HG02610 (cell line): Measurements from ENCODE around the gene CTNNA2.

Experiments
- ATAC-seq: cut with Tn5 transposase; IDR thresholded peaks from one replicate; pipeline ENCODE4 v1.9.1; 2021; ENCODE audit warnings: mild to moderate bottlenecking, moderate library complexity; ENCODE audit not compliant: unreplicated experiment

The CTNNA2 gene

DNA sequence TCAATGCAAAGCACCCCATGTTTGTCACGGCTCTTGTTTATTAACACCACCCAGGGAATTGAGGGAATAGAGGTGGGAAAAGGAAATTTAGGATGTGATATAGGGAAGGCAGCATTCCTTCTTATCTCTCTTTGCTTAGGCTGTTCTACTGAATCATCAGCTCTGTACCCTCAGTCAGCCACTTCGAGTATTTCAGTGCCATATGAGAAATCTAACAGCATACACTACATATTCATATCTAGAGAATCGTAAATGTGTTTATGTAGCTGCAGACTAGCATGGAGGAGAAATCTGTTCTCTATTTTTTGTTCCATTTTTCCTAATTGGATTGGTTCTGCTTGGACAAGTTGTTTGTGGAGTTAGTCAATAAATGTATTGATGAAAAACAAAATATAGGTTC, 187.8 kb downstream of the CTNNA2 start:
- ATAC-seq = no peak

DNA sequence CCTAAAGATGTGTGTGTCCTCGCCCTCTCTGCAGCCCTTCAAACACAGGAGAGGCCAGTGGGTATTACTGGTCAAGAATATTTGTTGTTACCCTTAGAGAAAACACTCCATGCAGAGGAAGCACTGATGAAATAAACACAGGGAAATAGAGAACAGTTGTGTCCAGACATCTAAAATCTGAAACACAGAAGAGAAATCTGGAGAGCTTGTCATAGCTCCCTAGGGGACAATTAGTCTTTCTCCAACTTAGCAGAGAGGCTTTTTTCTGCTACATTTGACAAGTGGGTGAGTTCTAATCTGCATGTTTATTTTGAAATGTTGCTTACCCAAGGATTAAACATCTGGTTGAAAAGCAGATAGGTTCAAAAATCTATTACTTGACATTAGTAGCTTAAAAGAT, 190.1 kb downstream of the CTNNA2 start:
- no peak for ATAC-seq

DNA sequence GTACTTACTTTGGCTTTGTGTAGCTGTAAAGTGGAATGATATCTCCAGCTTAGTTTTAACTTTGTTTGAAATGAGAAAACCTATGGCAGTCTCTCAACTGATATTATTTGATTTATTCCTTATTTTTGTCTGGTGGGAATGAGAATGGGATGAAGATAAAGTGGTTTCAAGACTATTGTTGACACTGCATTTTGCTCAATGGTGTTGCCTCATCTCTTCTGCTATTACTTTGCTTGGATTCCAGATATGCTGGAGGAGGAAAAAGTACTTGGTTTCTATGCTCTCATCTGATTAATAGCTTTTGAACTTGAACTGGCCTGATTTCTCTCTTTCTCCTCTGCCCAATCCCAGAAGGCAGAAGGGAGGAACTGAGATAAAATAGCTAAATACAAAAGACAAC, 198.2 kb downstream of the CTNNA2 start:
- no peak for ATAC-seq

DNA sequence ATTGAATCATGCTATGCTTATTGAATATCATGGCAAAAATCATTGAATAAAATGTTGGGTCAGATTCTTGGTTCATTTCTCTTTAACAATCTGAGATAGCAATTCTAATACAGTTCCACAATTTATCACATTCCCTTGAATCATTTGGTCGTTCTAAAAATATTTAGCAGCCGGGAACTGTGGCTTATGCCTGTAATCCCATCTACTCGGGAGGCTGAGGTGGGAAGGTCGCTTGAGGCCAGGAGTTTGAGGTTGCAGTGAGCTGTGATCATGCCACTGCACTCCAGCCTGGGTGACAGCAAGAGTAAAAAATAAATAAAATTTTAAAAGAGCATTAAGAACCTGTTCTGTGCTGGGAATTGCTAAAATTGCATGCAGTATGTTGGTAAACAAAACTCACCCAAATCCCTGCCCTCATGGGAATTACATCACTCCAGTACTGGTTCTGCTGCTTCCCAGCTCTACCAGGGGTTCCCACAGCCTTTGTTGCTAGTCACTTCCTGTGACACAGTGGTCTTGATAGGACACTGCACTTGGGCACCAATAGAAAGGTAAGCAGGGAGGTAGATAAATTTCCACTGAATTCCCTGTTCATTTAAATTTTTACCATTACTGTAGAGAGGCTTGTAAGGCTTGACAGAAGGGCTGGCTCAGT, 200.4 kb downstream of the CTNNA2 start:
- no peak for ATAC-seq

DNA sequence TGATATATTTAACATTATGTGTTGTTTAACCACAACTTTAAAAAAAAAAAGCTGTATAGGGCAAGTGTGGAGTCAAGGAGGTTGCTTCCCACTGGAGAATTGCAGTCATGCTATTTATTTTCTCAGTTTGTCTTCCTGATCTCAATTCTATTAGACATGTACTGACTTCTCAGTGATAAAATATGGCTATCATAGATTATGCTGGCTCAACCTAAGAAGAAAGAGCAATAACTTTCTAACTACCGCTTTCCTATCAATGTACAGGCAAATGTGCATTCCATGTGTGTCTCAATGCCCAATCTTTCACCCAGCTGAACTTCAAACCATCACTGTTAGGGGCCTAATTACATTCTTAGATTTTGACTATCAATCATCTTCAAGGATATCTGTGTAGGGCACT, 201.4 kb downstream of the CTNNA2 start:
- no peak for ATAC-seq

DNA sequence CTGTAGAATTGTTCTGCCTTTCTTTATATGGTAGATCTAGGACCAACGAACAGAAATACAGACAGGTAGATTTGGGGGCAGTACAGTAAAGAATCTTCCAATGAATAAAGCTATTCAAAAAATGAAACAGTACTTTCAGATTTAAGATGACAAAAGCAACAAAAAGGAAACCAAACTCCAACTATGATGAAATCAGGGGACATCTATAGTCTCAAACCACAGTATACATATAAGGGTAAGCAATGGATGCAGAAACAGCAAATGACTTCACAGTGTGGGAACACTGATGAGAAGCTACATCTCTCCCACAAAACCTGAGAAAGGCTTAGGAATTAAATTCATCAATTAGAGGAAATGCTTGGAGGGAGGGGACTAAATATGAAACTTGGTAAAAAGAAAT, 202.5 kb downstream of the CTNNA2 start:
- no peak for ATAC-seq

DNA sequence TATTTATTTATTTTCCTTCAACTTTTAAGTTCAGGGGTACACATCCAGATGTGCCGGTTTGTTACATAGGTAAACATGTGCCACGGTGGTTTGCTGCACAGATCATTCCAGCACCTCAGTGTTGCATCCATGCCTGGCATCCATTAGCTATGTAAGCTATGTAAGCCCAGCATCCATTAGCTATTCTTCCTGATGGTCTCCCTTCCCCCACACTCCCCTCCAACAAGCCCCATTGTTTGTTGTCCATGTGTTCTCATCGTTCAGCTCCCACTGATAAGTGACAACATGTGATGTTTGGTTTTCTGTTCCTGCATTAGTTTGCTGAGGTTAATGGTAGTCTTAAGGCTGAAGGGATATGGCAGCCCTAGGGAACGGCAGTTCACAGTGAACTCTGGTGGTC, 203.4 kb downstream of the CTNNA2 start:
- ATAC-seq = no peak

DNA sequence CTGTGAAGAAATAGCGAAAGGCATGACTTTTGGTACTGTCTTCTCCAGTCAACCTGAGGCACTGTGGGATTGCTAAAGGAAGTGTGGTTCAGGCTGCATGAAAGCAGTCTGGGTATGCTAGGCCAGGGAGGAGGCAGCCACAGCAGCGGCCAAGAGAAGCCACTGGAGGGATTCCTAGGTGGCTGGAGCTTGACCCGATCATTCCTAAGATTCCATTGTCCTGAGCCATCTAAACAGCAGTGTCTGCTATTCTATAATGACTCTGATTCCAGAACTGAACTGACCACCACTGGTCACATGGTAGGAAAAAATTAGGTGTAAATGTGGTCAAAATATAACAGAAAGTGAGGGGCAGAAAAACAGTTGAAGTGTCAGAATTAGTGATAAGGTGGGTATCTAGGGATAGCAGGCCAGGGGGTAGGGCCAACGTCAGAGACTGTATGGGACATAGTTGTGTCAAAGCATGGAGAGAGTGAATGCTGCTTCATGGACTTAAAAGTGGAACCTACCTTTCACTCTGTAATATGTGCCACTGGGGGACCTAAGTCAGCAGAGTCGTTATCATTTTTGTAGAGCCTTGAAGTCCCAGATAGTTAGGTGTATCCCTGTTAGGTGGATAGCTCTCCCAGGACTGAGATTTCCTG, 204.6 kb downstream of the CTNNA2 start:
- ATAC-seq = no peak

DNA sequence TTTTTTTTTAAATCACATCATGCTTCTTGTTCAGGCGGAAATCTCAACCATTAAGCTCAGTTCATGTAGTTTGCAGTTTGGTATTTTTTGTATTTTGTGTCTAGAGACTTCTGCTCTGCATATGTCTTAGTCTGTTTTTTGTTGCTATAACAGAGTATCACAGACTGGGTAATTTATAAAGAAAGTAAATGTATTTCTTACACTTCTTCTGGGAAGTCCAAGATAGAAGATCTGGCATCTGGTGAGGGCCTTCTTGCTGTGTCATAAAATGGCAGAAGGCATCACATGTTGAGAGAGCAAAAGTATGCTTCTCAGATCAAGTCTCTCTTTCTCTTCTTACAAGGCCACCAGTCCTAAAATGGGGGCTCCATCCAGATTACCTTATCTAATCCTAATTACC, 208.2 kb downstream of the CTNNA2 start:
- no peak for ATAC-seq

DNA sequence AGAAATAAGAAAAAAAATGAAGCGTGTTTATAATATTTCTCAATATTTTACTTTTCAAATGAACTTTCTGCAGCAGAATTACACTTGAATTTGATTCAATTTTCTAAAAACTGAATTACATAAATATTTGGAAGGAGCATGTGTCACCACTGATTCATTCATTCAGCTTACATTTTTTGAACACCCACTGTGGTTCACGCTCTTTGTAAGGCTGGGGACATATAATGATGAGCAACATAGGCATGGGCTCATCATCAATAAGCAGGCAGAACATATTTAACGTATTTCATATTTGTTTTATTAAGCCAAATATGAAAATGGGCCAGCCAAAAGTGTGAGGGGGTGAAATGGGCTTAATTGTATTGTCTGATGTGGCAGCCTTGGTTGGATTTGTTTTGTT, 209.1 kb downstream of the CTNNA2 start:
- ATAC-seq = no peak

DNA sequence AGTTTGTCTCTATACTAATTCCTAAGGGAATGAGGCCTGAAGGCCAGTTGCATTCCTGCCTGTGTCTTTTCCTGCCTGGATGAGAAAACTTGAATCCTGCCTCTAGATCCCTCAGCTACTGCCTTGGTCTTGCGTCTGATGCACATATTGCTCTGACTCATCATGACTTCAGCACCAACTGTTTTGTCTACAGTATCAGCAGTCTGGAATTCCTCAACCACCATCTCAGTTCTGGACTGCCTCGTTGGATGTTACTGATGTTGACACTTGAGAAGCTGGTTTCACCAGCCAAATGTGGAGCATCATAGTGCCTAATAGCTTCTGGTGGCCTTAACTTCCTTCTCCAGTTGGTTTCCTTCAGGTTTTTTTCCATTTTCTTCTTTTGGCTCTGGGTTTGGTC, 211.0 kb downstream of the CTNNA2 start:
- no peak for ATAC-seq

DNA sequence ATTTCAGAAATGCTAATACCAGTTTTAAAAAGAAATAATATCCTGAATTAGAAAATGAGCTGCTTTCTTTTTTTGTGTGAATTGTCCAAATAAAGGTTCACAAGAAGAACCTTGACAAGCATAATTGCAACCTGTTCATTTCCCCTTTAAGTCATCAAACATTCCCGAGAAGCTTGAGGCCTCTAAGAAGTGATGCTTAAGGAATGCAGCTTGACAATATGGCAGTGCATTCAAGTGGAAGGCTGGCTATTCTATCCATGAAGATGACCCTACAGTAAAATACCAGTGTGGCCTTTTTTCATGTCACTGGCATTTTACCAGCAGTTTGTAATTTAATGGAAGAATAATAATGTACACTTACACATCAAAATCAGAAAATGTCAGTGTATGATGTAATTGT, 216.7 kb downstream of the CTNNA2 start:
- no peak for ATAC-seq

DNA sequence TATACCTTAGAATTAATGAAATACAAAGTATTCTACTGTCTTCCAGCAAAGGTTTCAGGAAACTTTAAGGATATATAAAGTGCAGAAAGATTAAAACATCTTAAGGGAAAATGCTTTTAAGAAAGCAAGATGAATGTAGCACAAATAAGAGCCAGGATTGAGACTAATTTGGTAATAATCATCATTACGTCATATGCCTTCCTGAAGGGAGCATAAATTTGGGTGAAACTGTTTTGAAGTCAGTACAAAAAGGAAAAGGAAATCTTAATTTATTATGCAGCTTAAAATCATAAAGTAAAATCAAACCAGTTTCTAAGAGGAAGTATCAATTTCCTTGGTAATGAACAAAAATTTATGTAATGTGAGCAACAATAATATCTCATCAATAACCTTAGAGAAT, 221.7 kb downstream of the CTNNA2 start:
- ATAC-seq = no peak

DNA sequence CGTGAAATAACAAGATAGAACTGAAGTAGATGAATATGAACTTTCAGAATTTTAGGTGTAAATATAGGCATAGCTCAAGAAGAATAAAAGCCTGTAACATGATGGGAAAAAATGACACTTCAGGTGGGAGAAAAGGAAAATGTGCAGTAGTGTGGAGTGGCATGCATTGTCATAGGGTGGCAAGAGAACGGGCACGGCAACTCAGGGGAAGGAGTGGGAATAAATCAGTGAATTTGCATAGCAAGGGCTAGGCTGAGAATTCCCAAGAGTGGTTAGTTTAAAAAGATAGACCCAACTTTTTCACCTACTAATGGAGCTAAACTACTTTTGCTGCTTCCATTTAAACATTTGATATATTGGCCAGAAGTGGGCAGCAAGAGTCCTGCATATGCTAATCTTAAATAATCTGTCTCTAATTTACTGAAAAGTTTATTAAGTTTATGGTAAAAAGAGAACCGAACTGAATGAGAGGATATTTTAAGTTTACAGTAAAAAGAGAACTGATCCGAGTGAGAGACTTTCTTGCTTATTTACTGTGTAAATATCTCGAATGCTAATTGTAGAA, 228.1 kb downstream of the CTNNA2 start:
- no peak for ATAC-seq

DNA sequence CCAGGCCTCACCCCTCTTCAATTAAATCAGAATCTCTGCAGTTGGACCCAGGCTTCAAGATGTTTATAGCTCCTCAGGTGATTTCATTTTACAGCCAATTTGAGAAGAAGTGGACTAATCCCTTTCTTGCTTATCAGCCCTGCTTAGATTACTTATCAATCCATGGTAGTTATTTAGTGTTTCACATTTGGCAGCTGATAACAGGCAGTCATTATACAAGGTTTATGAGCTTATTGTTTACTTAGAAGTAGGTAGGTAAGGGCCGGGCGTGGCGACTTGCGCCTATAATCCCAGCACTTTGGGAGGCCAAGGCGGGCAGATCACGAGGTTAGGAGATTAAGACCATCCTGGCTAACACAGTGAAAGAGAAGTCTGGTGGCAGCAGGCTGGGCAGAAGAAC, 237.5 kb downstream of the CTNNA2 start:
- ATAC-seq = no peak

DNA sequence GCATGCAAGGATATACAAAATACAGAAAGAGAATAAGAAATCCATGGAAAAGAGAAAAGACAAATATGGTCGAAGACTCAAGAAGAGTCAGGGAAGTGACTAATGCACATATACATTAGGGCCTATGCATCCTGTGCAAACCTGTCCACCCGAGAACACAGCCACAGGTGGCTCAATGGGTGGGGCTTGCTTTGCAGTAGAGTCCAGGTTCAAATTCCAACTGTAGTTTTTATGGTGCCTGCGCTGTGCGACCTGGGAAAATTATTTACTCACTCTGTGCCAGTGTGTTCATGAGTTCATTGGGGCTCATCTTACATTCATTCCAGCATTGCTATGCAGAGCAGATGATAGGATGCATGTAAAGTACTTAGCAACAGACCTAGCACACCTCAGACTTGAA, 244.7 kb downstream of the CTNNA2 start:
- ATAC-seq = no peak

DNA sequence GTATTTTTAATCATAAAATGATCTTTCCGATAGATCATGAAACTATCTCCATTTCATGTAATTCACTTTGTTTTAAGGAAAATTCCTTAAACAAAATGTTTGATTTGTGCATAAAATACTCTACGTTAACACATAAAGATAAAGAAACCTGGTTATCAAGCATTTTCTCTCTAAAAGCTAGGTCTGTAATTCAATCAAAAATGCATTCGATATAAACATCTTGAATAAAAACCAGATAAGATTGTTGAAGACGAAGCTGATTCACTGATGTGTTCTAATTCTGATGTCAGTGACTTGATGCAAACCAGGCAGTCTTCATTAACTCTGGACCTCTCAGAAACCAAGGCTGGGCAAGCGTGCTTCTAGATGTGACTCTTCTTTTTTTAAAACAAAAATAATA, 245.2 kb downstream of the CTNNA2 start:
- ATAC-seq = no peak

DNA sequence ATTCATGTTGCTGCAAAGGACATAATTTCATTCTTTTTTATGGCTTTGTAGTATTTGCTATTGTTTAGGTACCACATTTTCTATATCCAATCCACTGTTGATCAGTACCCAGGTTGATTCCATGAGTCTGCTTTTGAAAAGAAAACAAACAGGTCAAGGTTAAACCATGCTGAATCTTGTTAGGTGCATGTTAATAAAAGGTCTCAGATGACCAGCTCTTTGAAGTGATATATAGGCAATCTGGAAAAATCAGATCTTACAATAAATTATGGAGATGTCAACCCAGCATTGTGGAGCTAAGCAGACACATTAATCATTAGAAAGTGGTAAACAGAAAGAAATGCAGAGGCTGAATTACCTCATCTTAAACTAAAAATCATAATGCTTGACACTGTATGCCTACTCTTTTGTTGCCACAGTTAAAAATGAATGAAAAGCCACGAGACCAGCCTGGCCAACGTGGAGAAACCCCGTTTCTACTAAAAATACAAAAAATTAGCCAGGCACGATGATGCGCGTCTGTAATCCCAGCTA, 246.0 kb downstream of the CTNNA2 start:
- ATAC-seq = no peak

DNA sequence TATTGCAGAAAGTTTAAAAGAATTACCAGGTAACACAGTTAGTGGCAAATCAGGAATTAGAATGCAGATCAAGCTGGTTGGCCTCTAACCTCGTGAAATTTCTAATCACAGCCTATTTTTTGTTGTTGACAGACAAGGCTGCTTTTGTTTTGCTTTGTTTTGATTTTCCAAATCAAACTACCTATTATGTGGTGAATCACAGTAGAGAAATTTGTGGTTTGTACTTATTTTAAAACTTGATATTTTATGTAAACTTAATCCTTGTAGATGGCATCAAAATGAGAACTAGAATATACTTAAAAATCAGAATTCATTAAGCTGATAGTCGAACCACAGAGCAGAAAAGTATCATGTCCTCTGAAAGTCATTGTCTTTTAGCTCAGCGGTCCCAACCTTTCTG, 258.1 kb downstream of the CTNNA2 start:
- no peak for ATAC-seq

DNA sequence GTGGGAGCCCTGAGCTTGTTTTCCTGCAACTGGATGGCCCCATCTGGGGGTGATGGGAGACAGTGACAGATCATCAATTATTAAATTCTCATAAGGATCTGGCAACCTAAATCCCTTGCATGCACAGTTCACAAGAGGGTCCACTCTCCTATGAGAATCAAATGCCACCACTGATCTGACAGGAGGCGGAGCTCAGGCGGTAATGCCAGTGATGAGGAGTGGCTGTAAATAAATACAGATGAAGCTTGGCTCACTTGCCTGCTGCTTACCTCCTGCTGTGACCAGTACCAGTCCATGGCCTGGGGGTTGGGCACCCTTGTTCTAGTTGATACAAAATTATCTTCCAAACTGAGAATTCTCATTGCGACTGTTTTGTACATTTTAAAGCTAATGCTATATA, 258.6 kb downstream of the CTNNA2 start:
- ATAC-seq = no peak

DNA sequence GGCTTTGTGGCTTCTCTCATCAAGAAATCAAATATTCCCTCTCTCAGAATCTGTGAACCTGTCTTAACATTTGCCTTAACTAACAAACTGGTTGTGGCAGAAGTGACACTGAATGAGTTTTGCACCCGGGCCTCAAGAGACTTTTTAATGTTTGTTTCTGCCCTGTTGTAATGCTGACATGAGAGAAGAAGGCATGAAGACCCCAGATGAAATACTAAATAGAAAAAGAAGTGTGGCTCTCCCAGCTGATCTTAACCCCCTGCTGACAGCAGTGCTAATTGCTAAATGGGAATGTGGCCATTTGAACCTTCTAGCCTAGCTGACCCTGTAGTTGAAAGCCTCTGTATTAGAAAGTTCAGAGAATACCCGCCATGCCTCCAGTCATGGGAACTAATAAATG, 261.2 kb downstream of the CTNNA2 start:
- ATAC-seq = no peak

DNA sequence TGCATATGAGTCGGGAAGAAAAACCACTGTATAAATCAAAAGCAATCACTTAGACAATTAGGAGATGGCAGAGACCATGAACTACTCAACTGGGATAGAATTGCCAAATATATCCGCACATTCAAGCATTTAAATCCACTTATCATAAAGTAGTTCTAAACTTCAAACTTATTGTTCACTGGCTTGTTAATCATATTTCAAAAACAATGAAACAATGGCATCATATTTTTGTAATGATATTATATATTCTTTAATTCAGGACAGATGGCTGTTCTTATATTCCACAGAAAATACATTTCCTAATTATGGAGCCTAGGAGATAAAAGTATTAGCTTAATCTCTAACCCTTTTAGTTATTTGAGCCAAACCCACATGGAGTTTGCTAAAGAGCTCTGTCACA, 263.6 kb downstream of the CTNNA2 start:
- ATAC-seq = no peak

DNA sequence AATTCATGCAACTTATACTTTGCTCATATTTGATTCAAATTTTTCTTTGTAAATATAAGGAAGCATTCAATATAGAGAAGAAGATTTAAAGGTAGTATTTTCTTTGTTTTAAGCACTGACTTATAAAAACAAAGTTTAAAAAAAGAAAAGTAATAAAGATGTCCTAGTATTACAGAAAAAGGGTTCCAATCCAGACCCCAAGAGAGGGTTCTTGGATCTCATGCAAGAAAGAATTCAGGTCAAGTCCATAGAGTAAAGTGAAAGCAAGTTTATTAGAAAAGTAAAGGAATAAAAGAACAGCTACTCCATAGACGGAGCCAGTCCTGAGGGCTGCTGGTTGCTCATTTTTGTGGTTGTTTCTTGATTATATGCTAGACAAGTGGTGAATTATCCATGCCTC, 267.9 kb downstream of the CTNNA2 start:
- ATAC-seq = no peak
